ENCODE data around the gene PRR33.

Gene PRR33

DNA sequence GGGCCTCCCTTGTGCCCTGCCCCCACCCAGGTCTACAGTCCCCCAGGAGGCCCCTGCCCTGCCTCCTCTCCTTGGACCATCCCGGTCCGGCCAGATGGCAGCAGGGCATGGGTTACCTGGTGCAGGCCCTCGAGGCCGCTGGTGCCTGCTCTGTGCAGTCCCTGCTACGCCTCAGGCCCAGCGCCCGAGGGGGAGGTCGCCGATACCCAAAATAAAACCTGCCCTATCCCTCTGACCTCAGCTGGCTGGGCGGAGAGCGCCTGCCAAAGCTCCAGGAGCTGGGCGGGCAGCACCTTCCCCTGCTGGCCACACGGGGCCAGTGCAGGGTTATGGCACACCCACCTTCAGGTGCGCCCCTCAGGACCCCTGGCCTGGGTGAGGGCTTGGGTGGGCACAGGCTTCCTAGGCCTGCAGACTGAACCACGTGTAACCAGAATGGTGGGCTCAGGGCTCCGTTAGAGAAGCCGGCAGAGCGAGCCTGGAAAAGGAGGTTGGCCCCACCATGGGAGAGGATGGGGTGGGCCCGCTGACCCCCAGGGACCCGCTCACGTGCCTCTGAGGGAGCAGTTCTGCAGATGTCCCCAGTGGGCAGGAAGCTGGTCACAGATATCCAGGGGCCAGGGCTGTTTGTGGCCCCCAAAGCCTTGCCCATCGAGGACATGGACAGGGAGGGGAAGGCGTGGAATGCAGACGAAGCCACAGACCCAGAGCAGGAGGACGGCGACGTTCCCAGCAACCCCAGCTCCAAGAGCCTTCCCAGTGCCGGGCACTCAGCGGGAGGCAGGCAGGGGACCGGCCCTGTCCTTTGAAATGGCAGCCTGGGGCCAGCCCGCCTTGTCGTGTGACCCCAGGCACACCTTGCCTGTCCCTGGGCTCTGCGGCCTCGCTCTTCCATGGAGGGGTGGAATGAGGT lies 26.1 kb upstream of the PRR33 start:
- TF ChIP-seq, protein P1, sequence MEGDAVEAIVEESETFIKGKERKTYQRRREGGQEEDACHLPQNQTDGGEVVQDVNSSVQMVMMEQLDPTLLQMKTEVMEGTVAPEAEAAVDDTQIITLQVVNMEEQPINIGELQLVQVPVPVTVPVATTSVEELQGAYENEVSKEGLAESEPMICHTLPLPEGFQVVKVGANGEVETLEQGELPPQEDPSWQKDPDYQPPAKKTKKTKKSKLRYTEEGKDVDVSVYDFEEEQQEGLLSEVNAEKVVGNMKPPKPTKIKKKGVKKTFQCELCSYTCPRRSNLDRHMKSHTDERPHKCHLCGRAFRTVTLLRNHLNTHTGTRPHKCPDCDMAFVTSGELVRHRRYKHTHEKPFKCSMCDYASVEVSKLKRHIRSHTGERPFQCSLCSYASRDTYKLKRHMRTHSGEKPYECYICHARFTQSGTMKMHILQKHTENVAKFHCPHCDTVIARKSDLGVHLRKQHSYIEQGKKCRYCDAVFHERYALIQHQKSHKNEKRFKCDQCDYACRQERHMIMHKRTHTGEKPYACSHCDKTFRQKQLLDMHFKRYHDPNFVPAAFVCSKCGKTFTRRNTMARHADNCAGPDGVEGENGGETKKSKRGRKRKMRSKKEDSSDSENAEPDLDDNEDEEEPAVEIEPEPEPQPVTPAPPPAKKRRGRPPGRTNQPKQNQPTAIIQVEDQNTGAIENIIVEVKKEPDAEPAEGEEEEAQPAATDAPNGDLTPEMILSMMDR (conservative IDR thresholded peaks at IDR 0.05; ENCODE audit: low read length) = 0 out of 2 replicates have a peak, but pooled peaks have one; percentile 18
- no peak for DNase-seq (ENCODE audit: low read depth)
- no peak overlapping the region for H3K4me3 ChIP-seq (ENCODE audit: low read length)

DNA sequence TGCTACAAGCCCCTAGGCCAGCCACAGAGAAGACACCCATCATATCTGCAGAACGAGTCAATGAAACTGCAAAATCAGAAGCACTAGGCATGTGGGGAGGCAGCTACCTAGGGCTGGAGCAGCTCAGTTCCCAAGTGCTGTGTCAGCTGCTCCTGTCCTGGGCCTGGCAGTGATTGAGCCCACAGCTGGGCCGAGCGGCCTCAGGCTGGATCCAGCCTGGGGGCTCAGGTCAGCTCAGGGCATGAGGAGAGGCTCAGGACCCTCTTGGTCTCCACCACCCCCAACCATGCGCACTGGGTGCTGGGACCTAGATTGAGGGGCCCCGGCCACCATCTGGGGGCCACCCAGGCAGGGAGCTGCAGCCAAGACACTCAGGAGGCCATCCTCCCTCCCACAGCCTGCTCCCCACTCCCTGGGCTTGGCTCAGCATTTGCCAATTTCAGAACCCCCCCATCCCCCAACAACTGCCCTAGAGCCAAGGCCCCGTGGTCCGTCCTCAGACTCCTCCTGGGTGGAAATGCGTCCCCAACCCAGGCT lies 25.4 kb upstream of the PRR33 start:
- H3K4me3 ChIP-seq (ENCODE audit: low read length) = no peak overlapping the region
- TF ChIP-seq, protein P1 (conservative IDR thresholded peaks at IDR 0.05; ENCODE audit: low read length) = no peak

DNA sequence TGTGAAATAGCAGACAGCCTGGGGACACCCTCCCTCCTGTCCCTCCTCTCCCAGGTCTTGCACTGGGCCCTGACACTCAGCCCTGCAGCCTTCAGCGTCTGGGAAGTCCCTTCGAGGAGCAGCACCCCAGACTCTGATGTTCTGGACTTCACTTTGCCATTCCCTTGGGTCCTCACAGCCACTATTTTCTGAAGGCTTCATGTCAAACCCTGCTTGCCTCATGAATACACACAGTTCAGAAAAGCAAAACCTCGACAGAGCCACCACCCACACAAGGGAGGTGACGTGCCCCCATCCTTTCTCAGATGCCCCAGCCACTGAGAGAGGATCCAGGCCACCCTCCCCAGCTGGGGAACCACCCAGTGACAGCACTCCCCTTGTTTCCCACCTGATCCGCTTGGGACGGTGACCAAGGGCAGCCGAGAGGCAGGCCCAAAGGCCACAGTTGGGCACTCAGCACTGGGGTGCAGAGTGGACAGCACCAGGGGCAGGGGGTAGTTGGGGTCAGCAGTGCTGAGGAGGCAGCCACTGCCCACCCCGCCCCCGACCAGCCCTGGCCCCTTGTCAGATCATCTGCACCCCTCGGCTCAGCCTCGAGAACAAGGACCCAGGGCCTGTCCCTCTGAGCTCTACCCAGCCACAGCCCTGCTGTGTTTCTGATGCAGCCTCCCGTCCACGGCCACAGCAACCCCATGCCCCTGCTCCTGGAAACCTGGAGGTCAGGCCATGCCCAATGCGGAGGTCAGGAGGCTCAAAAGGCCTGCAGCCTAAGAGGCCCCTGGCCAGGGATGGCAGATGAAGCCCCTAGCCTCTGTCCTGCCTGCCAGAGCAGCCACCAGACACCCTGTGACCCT lies 24.7 kb upstream of the PRR33 start:
- DNase-seq (ENCODE audit: low read depth) = no peak
- TF ChIP-seq, protein P1 (conservative IDR thresholded peaks at IDR 0.05; ENCODE audit: low read length) = no peak
- no peak overlapping the region for H3K4me3 ChIP-seq (ENCODE audit: low read length)

More for the DNA sequence above, 25.4 kb upstream of the PRR33 start:
- no peak for DNase-seq (ENCODE audit: low read depth)

DNA sequence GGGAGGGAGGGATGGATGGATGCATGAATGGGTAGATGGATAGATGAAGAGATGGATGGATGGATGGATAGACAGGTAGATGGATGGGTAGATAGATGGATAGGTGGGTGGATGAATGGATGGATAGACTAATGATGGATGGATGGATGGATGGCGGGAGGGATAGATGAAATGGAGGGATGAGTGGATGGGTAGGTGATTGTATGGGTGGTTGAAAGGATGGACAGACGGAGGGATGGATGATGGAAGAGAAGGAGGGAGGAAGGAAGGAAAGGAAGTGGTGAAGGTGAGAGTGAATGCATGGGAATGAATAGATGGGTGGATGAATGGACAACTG lies 24.1 kb upstream of the PRR33 start:
- H3K4me3 ChIP-seq (ENCODE audit: low read length) = no peak overlapping the region
- no peak for DNase-seq (ENCODE audit: low read depth)
- TF ChIP-seq, protein P1 (conservative IDR thresholded peaks at IDR 0.05; ENCODE audit: low read length) = no peak

DNA sequence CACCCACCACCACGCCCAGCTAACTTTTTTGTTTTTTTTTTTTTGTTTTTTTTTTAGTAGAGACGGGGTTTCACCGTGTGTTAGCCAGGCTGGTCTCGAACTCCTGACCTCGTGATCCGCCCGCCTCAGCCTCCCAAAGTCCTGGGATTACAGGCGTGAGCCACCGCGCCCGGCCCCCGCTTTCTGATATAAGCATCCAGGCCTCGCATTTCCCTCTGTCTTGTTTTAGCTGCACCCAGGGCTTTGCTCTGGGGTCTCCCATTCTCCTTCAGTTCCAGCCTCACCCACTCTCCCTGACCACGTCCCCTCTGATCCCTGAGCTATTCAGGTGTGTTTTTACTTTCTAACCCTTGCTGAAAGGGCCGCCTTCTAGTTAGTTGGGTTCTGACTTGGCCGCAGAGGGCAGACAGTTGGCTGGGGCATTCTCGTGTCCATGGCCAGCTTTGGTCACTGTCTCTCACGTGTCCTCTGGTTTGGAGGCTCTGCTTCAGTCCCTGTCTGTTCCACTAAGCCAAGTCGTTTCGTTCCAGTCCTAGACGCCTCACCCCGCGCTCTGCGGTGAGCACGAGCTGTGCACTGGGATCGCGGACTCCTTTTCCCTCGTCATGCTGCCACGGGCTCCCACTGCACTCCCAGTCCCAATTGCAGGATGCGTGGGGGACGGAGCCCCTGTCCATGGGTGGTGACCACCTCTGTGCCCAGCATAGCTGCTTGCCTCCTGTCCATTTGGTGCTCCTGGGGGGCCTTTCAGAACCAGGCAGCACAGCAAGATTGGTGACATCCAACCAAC lies 21.8 kb upstream of the PRR33 start:
- TF ChIP-seq, protein P1 (conservative IDR thresholded peaks at IDR 0.05; ENCODE audit: low read length) = no peak
- no peak overlapping the region for H3K4me3 ChIP-seq (ENCODE audit: low read length)
- DNase-seq (ENCODE audit: low read depth) = no peak

DNA sequence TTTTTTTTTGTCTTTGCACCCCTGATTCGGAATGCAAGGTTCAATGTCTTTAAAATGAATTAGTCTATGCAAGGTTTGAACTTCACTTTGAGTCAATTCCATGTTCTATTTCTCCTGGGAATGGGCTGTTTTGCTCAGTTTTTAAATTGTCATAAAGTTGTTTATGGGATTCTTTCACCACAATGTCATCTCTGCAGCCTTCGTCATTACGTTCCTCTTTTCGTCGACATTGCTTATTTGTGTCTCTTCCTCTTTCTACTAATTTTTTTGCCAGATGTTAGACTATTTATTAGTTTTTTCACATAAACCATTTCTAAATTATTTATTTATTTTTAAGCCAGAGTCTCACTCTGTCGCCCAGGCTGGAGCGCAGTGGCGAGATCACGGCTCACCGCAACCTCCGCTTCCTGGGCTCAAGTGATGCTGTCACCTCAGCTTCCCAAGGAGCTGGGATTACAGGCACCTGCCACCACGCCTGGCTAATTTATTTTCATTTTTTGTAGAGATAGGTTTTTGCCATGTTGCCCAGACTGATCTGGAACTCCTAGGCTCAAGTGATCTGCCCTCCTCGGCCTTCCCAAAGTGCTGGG lies 20.7 kb upstream of the PRR33 start:
- TF ChIP-seq, protein P1 (conservative IDR thresholded peaks at IDR 0.05; ENCODE audit: low read length) = no peak
- no peak for DNase-seq (ENCODE audit: low read depth)
- H3K4me3 ChIP-seq (ENCODE audit: low read length) = no peak overlapping the region
